Endothelial cell (in vitro differentiated cells): ENCODE data around the gene CAMK1D. TPM values are rescaled to one million over a fixed set of nuclear protein-coding genes. Genes with fewer than 3 reads are reported as not detected.

Experiments
- DNase-seq: peaks from one replicate; pipeline ENCODE4 v3.0.0; 2021; ENCODE audit warnings: low spot score
- H3K27ac Mint-ChIP-seq: one replicate; pipeline ENCODE4 v1.8.0; 2021; ENCODE audit warnings: mixed read lengths, inconsistent platforms; ENCODE audit not compliant: unreplicated experiment
- H3K27me3 Mint-ChIP-seq: one replicate; pipeline ENCODE4 v1.8.0; 2021; ENCODE audit warnings: mild to moderate bottlenecking, moderate library complexity, mixed read lengths, inconsistent platforms; ENCODE audit not compliant: unreplicated experiment
- H3K36me3 Mint-ChIP-seq: one replicate; pipeline ENCODE4 v1.8.0; 2021; ENCODE audit warnings: mild to moderate bottlenecking, low read depth, mixed read lengths, inconsistent platforms; ENCODE audit not compliant: unreplicated experiment
- H3K4me1 Mint-ChIP-seq: one replicate; pipeline ENCODE4 v1.8.0; 2021; ENCODE audit warnings: mild to moderate bottlenecking, mixed read lengths, inconsistent platforms; ENCODE audit not compliant: unreplicated experiment
- H3K4me3 Mint-ChIP-seq: one replicate; pipeline ENCODE4 v1.8.0; 2021; ENCODE audit warnings: mild to moderate bottlenecking, mixed read lengths, inconsistent platforms; ENCODE audit not compliant: unreplicated experiment
- H3K9me3 Mint-ChIP-seq: one replicate; pipeline ENCODE4 v1.8.0; 2021; ENCODE audit warnings: mixed read lengths, inconsistent platforms; ENCODE audit not compliant: unreplicated experiment
- CTCF ChIP-seq: fragments of 200-600 bp; sonication (generic); IDR thresholded peaks from one replicate; pipeline ENCODE4 v1.5.0; 2021; ENCODE audit warnings: antibody characterized with exemption; ENCODE audit not compliant: unreplicated experiment
- total RNA-seq: library from RNA; stranded (reverse); fragmentation: NEBNext Ultra II Directional; extraction: Animal tissue kit (Norgen Biotek cat#: 25700); gene quantifications from one replicate; pipeline ENCODE4 v1.2.1, GENCODE V29; 2021; ENCODE audit not compliant: unreplicated experiment

The CAMK1D gene
- total RNA-seq, 1 donor from 2014 or later = 4.1 TPM

DNA sequence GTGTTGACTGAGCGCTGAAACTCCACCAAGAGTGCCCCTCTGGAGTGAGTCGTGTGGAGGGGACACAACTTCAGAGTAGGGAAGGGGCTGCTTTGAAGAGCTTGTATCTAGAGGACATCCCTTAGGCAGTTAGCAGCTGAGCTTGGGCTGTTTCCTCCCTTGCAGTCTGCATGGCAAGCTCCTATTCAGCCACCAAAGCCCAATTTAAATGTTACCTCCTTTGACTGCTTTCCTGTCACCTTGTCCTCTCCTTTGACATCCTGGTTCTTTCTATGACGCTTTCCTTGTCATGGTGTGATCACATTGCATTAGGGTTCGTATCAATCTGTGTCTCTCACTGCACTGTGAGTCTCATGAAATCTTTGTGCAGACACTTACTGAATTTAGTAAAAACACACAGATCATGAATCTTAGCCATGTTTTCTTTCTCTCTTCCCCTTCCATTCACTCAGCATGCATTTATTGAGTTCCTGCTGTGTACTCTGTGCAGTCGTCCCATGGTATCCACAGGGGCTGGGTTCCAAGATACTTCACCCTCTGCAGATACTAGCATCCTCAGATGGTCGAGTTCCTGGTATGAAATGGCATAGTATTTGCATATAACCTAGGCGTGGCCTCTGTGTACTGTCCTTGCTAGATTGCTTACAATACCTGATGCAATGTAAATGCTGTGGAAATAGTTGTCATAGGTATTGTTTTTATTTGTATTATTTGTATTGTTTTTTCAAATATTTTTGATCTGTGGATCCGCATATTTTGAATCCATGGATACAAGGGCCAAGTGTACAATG is 423.6 kb downstream of the CAMK1D start:
- H3K27ac Mint-ChIP-seq = no peak overlapping the region
- TF ChIP-seq CTCF = no peak
- no peak for DNase-seq
- H3K36me3 Mint-ChIP-seq = peaks cover 3% of the 10 kb centered on the region
- peaks cover 14% of the 10 kb centered on the region for H3K27me3 Mint-ChIP-seq
- peaks cover 14% of the 10 kb centered on the region for H3K4me1 Mint-ChIP-seq
- H3K4me3 Mint-ChIP-seq = no peak overlapping the region
- no peaks in the 10 kb centered on the region for H3K9me3 Mint-ChIP-seq

DNA sequence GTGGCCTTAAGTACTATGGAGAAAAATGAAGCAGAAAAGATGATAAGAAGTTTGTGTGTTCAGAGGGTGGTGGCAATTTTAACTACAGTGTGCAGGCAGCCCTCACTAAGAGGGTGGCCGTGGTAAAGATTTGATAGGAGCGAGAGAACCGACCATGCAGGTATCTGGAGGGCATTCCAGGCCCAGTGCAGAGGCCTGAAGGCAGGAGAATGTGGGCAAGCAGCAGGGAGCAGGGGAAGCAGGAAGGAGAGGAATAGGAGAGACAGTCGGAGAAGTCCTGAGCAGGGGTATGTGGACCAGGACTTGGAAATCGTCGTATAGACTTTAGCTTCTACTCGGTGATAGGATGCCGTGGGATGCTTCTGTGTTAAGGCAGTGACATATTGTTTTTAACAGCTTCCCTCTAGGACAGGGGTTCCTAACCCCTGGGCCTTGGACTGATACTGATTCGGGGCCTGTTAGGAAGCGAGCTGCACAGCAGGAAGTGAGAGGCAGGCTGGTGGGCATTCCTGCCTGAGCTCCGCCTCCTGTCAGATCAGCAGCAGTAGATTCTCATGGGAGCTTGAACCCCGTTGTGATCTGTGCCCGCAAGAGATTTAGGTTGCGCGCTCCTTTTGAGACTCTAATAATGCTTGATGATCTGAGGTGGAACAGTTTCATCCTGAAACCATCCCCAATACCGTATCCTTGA is 425.0 kb downstream of the CAMK1D start:
- peak; percentile 9 for DNase-seq
- H3K27me3 Mint-ChIP-seq = peaks cover 14% of the 10 kb centered on the region
- peak overlapping the region; percentile 59 for H3K4me3 Mint-ChIP-seq
- H3K27ac Mint-ChIP-seq = peak overlapping the region; percentile 21
- TF ChIP-seq CTCF = no peak
- H3K36me3 Mint-ChIP-seq = peaks cover 3% of the 10 kb centered on the region
- no peaks in the 10 kb centered on the region for H3K9me3 Mint-ChIP-seq
- H3K4me1 Mint-ChIP-seq = peaks cover 9% of the 10 kb centered on the region

DNA sequence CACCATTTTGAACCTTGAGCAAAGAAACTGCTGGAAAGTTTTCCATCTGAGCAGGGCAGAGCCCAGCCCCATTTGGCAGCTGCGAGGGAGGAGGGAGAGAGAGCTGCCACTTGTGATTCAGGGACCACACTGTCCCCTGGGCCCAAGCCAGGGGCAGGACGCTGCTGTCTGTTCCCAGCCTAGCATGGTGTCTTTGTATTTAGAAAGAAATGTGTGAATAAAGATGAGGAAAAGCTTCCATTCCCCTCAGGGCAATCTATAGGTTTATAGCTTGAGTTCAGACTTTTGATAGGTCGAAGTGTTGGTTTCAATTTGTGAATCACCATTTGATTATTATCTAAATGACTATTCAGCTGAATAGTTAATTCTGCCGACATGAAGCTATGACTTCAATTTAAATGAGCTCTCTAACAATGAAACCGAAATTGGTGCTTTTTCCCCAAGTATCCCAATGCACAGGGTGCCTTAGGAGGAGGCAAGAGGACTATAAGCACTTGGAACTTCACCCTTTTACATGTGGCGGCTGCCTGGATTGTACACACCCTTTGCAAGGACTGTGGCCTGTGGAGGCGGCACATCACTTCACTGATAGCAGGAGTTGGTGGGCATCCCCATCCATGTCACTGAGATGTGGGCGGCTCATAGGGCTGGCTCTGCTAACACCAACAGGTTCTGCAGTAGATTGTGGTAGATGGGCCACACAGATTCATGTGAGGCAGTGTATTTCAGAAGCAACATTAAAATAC is 428.7 kb downstream of the CAMK1D start:
- Mint-ChIP-seq H3K36me3 (peaks cover 3% of the 10 kb centered on the region), H3K9me3 (no peaks in the 10 kb centered on the region), H3K27me3 (peaks cover 7% of the 10 kb centered on the region), H3K4me3 (no peak overlapping the region), H3K27ac (no peak overlapping the region), H3K4me1 (peaks cover 9% of the 10 kb centered on the region)
- no peak for DNase-seq
- TF ChIP-seq CTCF = no peak

GRCh38 chr10:12780634-12781601 is 431.6 kb downstream of the CAMK1D start:
- no peak for TF ChIP-seq CTCF
- Mint-ChIP-seq H3K4me1 (no peaks in the 10 kb centered on the region), H3K9me3 (no peaks in the 10 kb centered on the region), H3K36me3 (no peaks in the 10 kb centered on the region), H3K27ac (no peak overlapping the region), H3K4me3 (no peak overlapping the region), H3K27me3 (peaks cover 3% of the 10 kb centered on the region)
- no peak for DNase-seq
